ENCODE data around the gene DPYD. TPM values are rescaled to one million over a fixed set of nuclear protein-coding genes. Genes with fewer than 3 reads are reported as not detected.

The DPYD gene
- total RNA-seq, 1 donor = 103 TPM

GRCh38 chr1:97893844-97894243, 27.0 kb downstream of the DPYD start:
- Histone ChIP-seq H3K4me3 (ENCODE audit: low read length) (no peak overlapping the region), H3K9me3 (ENCODE audit: low read depth, low read length) (peaks cover 13% of the 10 kb centered on the region), H3K27me3 (ENCODE audit: insufficient read depth, low read length) (no peaks in the 10 kb centered on the region), H3K4me1 (ENCODE audit: insufficient read depth, low read length) (no peaks in the 10 kb centered on the region)

GRCh38 chr1:97886199-97886598, 34.6 kb downstream of the DPYD start:
- Histone ChIP-seq H3K9me3 (ENCODE audit: low read depth, low read length) (peaks cover 17% of the 10 kb centered on the region), H3K4me1 (ENCODE audit: insufficient read depth, low read length) (peaks cover 9% of the 10 kb centered on the region), H3K4me3 (ENCODE audit: low read length) (no peak overlapping the region)

GRCh38 chr1:97883823-97884222, 37.0 kb downstream of the DPYD start:
- H3K4me3 ChIP-seq (ENCODE audit: low read length) = no peak overlapping the region
- H3K9me3 ChIP-seq (ENCODE audit: low read depth, low read length) = peaks cover 7% of the 10 kb centered on the region
- no peaks in the 10 kb centered on the region for H3K27me3 ChIP-seq (ENCODE audit: insufficient read depth, low read length)
- peaks cover 9% of the 10 kb centered on the region for H3K4me1 ChIP-seq (ENCODE audit: insufficient read depth, low read length)

More at GRCh38 chr1:97886199-97886598, 34.6 kb downstream of the DPYD start:
- no peaks in the 10 kb centered on the region for H3K27me3 ChIP-seq (ENCODE audit: insufficient read depth, low read length)

GRCh38 chr1:97877307-97877706, 43.5 kb downstream of the DPYD start:
- H3K4me3 ChIP-seq (ENCODE audit: low read length) = no peak overlapping the region
- H3K4me1 ChIP-seq (ENCODE audit: insufficient read depth, low read length) = no peaks in the 10 kb centered on the region
- H3K9me3 ChIP-seq (ENCODE audit: low read depth, low read length) = no peaks in the 10 kb centered on the region
- H3K27me3 ChIP-seq (ENCODE audit: insufficient read depth, low read length) = no peaks in the 10 kb centered on the region

- Histone ChIP-seq H3K4me1 (ENCODE audit: insufficient read depth, low read length) (no peaks in the 10 kb centered on the region), H3K27me3 (ENCODE audit: insufficient read depth, low read length) (no peaks in the 10 kb centered on the region), H3K4me3 (ENCODE audit: low read length) (no peak overlapping the region), H3K9me3 (ENCODE audit: low read depth, low read length) (no peaks in the 10 kb centered on the region)
These were observed 44.8 kb downstream of the DPYD start for GRCh38 chr1:97875996-97876395.

GRCh38 chr1:97870589-97870988, 50.2 kb downstream of the DPYD start:
- Histone ChIP-seq H3K9me3 (ENCODE audit: low read depth, low read length) (no peaks in the 10 kb centered on the region), H3K4me3 (ENCODE audit: low read length) (no peak overlapping the region), H3K4me1 (ENCODE audit: insufficient read depth, low read length) (no peaks in the 10 kb centered on the region), H3K27me3 (ENCODE audit: insufficient read depth, low read length) (no peaks in the 10 kb centered on the region)

- H3K4me3 ChIP-seq (ENCODE audit: low read length) = no peak overlapping the region
- no peaks in the 10 kb centered on the region for H3K9me3 ChIP-seq (ENCODE audit: low read depth, low read length)
- no peaks in the 10 kb centered on the region for H3K4me1 ChIP-seq (ENCODE audit: insufficient read depth, low read length)
- H3K27me3 ChIP-seq (ENCODE audit: insufficient read depth, low read length) = no peaks in the 10 kb centered on the region
These were observed 51.4 kb downstream of the DPYD start for GRCh38 chr1:97869441-97869840.

- Histone ChIP-seq H3K4me1 (ENCODE audit: insufficient read depth, low read length) (no peaks in the 10 kb centered on the region), H3K4me3 (ENCODE audit: low read length) (no peak overlapping the region), H3K9me3 (ENCODE audit: low read depth, low read length) (no peaks in the 10 kb centered on the region), H3K27me3 (ENCODE audit: insufficient read depth, low read length) (no peaks in the 10 kb centered on the region)
These were observed 53.7 kb downstream of the DPYD start for GRCh38 chr1:97867127-97867526.

- H3K27me3 ChIP-seq (ENCODE audit: insufficient read depth, low read length) = no peaks in the 10 kb centered on the region
- H3K4me1 ChIP-seq (ENCODE audit: insufficient read depth, low read length) = no peaks in the 10 kb centered on the region
- H3K9me3 ChIP-seq (ENCODE audit: low read depth, low read length) = no peaks in the 10 kb centered on the region
- no peak overlapping the region for H3K4me3 ChIP-seq (ENCODE audit: low read length)
These were observed 56.2 kb downstream of the DPYD start for GRCh38 chr1:97864615-97865014.

GRCh38 chr1:97853221-97853620, 67.6 kb downstream of the DPYD start:
- no peaks in the 10 kb centered on the region for H3K27me3 ChIP-seq (ENCODE audit: insufficient read depth, low read length)
- no peak overlapping the region for H3K4me3 ChIP-seq (ENCODE audit: low read length)
- no peaks in the 10 kb centered on the region for H3K9me3 ChIP-seq (ENCODE audit: low read depth, low read length)
- H3K4me1 ChIP-seq (ENCODE audit: insufficient read depth, low read length) = peaks cover 3% of the 10 kb centered on the region

- H3K9me3 ChIP-seq (ENCODE audit: low read depth, low read length) = no peaks in the 10 kb centered on the region
- no peak overlapping the region for H3K4me3 ChIP-seq (ENCODE audit: low read length)
- no peaks in the 10 kb centered on the region for H3K27me3 ChIP-seq (ENCODE audit: insufficient read depth, low read length)
- peaks cover 3% of the 10 kb centered on the region for H3K4me1 ChIP-seq (ENCODE audit: insufficient read depth, low read length)
These were observed 71.2 kb downstream of the DPYD start for GRCh38 chr1:97849345-97850340.

GRCh38 chr1:97845805-97846204, 75.0 kb downstream of the DPYD start:
- Histone ChIP-seq H3K4me1 (ENCODE audit: insufficient read depth, low read length) (no peaks in the 10 kb centered on the region), H3K27me3 (ENCODE audit: insufficient read depth, low read length) (no peaks in the 10 kb centered on the region), H3K9me3 (ENCODE audit: low read depth, low read length) (no peaks in the 10 kb centered on the region), H3K4me3 (ENCODE audit: low read length) (no peak overlapping the region)

- Histone ChIP-seq H3K4me1 (ENCODE audit: insufficient read depth, low read length) (no peaks in the 10 kb centered on the region), H3K9me3 (ENCODE audit: low read depth, low read length) (no peaks in the 10 kb centered on the region), H3K27me3 (ENCODE audit: insufficient read depth, low read length) (no peaks in the 10 kb centered on the region), H3K4me3 (ENCODE audit: low read length) (no peak overlapping the region)
These were observed 76.2 kb downstream of the DPYD start for GRCh38 chr1:97844552-97845089.

- no peaks in the 10 kb centered on the region for H3K9me3 ChIP-seq (ENCODE audit: low read depth, low read length)
- H3K4me1 ChIP-seq (ENCODE audit: insufficient read depth, low read length) = no peaks in the 10 kb centered on the region
- no peak overlapping the region for H3K4me3 ChIP-seq (ENCODE audit: low read length)
- no peaks in the 10 kb centered on the region for H3K27me3 ChIP-seq (ENCODE audit: insufficient read depth, low read length)
These were observed 79.5 kb downstream of the DPYD start for GRCh38 chr1:97841338-97841737.

GRCh38 chr1:97837161-97837560, 83.7 kb downstream of the DPYD start:
- Histone ChIP-seq H3K9me3 (ENCODE audit: low read depth, low read length) (no peaks in the 10 kb centered on the region), H3K4me1 (ENCODE audit: insufficient read depth, low read length) (peaks cover 2% of the 10 kb centered on the region), H3K27me3 (ENCODE audit: insufficient read depth, low read length) (no peaks in the 10 kb centered on the region), H3K4me3 (ENCODE audit: low read length) (no peak overlapping the region)

Measured in mononuclear cell (primary cell).